Measurements from ENCODE around the gene USP9X. TPM values are rescaled to one million over a fixed set of nuclear protein-coding genes. Genes with fewer than 3 reads are reported as not detected.
A peak's percentile ranks its signal among the peaks of the same experiment; 100 is the strongest.

Gene USP9X
- total and polyA plus RNA-seq, 8 donors: 6.3 to 55.2 (median 31.3) TPM

- no peaks in the 10 kb centered on the region for H3K4me1 ChIP-seq
- FAIRE-seq (peak; percentile 96), DNase-seq (no peak), ATAC-seq (peak in 2 of 4 donors; percentile 24 to 51)
- no peak overlapping the region for H3K27ac ChIP-seq
- intact Hi-C loops (cut with DNase I): no loop called here
- peak in 3 of 4 donors; percentile 18 to 46 (median 41) for TF ChIP-seq CTCF (IDR thresholded peaks at IDR 0.05)
- H3K4me3 ChIP-seq: no peak overlapping the region
- no peaks in the 10 kb centered on the region for H3K9me3 ChIP-seq
- no peaks in the 10 kb centered on the region for H3K27me3 ChIP-seq
- H3K36me3 ChIP-seq: no peaks in the 10 kb centered on the region
These were observed 52.3 kb downstream of the USP9X start for GRCh38 chrX:41137589-41137988.

- ATAC-seq (no peak), DNase-seq (no peak), FAIRE-seq (no peak)
- TF ChIP-seq CTCF (IDR thresholded peaks at IDR 0.05): no peak
- intact Hi-C loops (cut with DNase I): no loop called here
- no peaks in the 10 kb centered on the region for H3K36me3 ChIP-seq
- no peaks in the 10 kb centered on the region for H3K9me3 ChIP-seq
- WGBS, 2 donors: 92 to 97% methylated on average over 5 of the region's 5 CpGs
- H3K4me3 ChIP-seq: no peak overlapping the region
- no peak overlapping the region for H3K27ac ChIP-seq
- no peaks in the 10 kb centered on the region for H3K27me3 ChIP-seq
- no peaks in the 10 kb centered on the region for H3K4me1 ChIP-seq
These were observed 57.1 kb downstream of the USP9X start for GRCh38 chrX:41142130-41142910.

GRCh38 chrX:41144873-41145272 is 59.6 kb downstream of the USP9X start:
- FAIRE-seq (no peak), DNase-seq (no peak), ATAC-seq (no peak)
- H3K36me3 ChIP-seq: peaks cover 0 to 17% (median 0%) of the 10 kb centered on the region in 3 donors
- no peaks in the 10 kb centered on the region for H3K4me1 ChIP-seq
- intact Hi-C loops (cut with DNase I): no loop called here
- H3K27ac ChIP-seq: no peak overlapping the region
- H3K4me3 ChIP-seq: no peak overlapping the region
- 41 to 70% methylated on average over 2 of the region's 2 CpGs for WGBS, 2 donors
- no peaks in the 10 kb centered on the region for H3K9me3 ChIP-seq
- no peak for TF ChIP-seq CTCF (IDR thresholded peaks at IDR 0.05)
- no peaks in the 10 kb centered on the region for H3K27me3 ChIP-seq

GRCh38 chrX:41145920-41146608 is 60.8 kb downstream of the USP9X start:
- no peak overlapping the region for H3K4me3 ChIP-seq
- H3K9me3 ChIP-seq: no peaks in the 10 kb centered on the region
- intact Hi-C loops (cut with DNase I): no loop called here
- H3K27ac ChIP-seq: no peak overlapping the region
- ATAC-seq: peak; percentile 54 to 68 (median 64)
- peaks cover 0 to 27% (median 0%) of the 10 kb centered on the region in 3 donors for H3K36me3 ChIP-seq
- H3K4me1 ChIP-seq: no peaks in the 10 kb centered on the region
- peak; percentile 23 for FAIRE-seq
- no peak for DNase-seq
- no peak for TF ChIP-seq CTCF (IDR thresholded peaks at IDR 0.05)
- WGBS, 2 donors: 89 to 93% methylated on average over 2 of the region's 2 CpGs
- H3K27me3 ChIP-seq: no peaks in the 10 kb centered on the region

GRCh38 chrX:41148553-41148952 is 63.3 kb downstream of the USP9X start:
- no peak for DNase-seq
- intact Hi-C loops (cut with DNase I): no loop called here
- 72 to 97% methylated on average over 4 of the region's 4 CpGs for WGBS, 2 donors
- H3K4me1 ChIP-seq: no peaks in the 10 kb centered on the region
- H3K27me3 ChIP-seq: no peaks in the 10 kb centered on the region
- ATAC-seq: no peak
- no peak for TF ChIP-seq CTCF (IDR thresholded peaks at IDR 0.05)
- H3K27ac ChIP-seq: no peak overlapping the region
- H3K9me3 ChIP-seq: no peaks in the 10 kb centered on the region
- H3K36me3 ChIP-seq: peaks cover 0 to 33% (median 0%) of the 10 kb centered on the region in 3 donors
- H3K4me3 ChIP-seq: no peak overlapping the region
- no peak for FAIRE-seq

Data from pancreas (tissue), 10 donors.